ENCODE measurements around the gene ADARB2.

The ADARB2 gene

GRCh38 chr10:1376384-1376945, 360.9 kb downstream of the ADARB2 start:
- no peak for DNase-seq

GRCh38 chr10:1375346-1376170, 361.8 kb downstream of the ADARB2 start:
- DNase-seq = no peak

- no peak for DNase-seq
Observed at GRCh38 chr10:1374511-1375345, 362.6 kb downstream of the ADARB2 start.

GRCh38 chr10:1373287-1373686, 364.0 kb downstream of the ADARB2 start:
- no peak for DNase-seq

- DNase-seq = no peak
Observed at GRCh38 chr10:1372212-1372611, 365.1 kb downstream of the ADARB2 start.

GRCh38 chr10:1370298-1370697, 367.0 kb downstream of the ADARB2 start:
- DNase-seq = no peak

GRCh38 chr10:1369665-1370064, 367.7 kb downstream of the ADARB2 start:
- no peak for DNase-seq

- DNase-seq = no peak
Observed at GRCh38 chr10:1369197-1369596, 368.1 kb downstream of the ADARB2 start.

- DNase-seq = no peak
Observed at GRCh38 chr10:1368842-1369171, 368.5 kb downstream of the ADARB2 start.

GRCh38 chr10:1367938-1368841, 369.1 kb downstream of the ADARB2 start:
- no peak for DNase-seq

- DNase-seq = no peak
Observed at GRCh38 chr10:1366811-1367425, 370.4 kb downstream of the ADARB2 start.

GRCh38 chr10:1366322-1366691, 371.0 kb downstream of the ADARB2 start:
- no peak for DNase-seq

GRCh38 chr10:1365540-1366321, 371.6 kb downstream of the ADARB2 start:
- no peak for DNase-seq

GRCh38 chr10:1364151-1364910, 373.0 kb downstream of the ADARB2 start:
- DNase-seq = no peak

- no peak for DNase-seq
Observed at GRCh38 chr10:1363446-1364121, 373.7 kb downstream of the ADARB2 start.

- DNase-seq = no peak
Observed at GRCh38 chr10:1362589-1363445, 374.5 kb downstream of the ADARB2 start.

- DNase-seq = no peak
Observed at GRCh38 chr10:1361411-1362105, 375.8 kb downstream of the ADARB2 start.

GRCh38 chr10:1360558-1361164, 376.7 kb downstream of the ADARB2 start:
- no peak for DNase-seq

Measured in GF-D8 (cell line).